KG1 (cell line): ENCODE data around the gene LHFPL6.

Experiments used
- DNase-seq: peaks from one replicate; lab custom pipeline; 2025; lab: John Stamatoyannopoulos, UW

Gene LHFPL6

GRCh38 chr13:39590466-39591036 lies 12.4 kb downstream of the LHFPL6 start:
- DNase-seq, result no peak

- DNase-seq, result no peak
Measured at GRCh38 chr13:39588384-39588783, 14.6 kb downstream of the LHFPL6 start.

DNA sequence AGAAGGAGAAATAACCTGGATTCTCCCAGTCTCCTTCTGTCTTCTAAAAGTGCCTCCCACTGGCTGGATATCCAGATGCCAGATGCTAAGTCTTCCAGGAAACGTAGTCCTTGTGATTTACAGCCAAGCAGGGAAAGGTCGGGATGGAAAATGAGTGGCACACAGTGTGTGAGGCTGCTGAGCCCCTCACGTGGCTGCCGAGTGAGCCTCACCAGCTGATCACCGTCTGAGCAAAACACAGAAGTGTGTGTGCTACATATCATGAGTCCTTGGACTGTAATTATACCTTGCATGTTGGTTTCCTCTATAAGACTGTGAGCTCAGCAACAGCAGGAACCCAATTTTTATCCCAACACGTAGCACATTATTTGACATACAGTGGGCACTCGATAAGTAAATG lies 15.1 kb downstream of the LHFPL6 start:
- DNase-seq, result no peak

DNA sequence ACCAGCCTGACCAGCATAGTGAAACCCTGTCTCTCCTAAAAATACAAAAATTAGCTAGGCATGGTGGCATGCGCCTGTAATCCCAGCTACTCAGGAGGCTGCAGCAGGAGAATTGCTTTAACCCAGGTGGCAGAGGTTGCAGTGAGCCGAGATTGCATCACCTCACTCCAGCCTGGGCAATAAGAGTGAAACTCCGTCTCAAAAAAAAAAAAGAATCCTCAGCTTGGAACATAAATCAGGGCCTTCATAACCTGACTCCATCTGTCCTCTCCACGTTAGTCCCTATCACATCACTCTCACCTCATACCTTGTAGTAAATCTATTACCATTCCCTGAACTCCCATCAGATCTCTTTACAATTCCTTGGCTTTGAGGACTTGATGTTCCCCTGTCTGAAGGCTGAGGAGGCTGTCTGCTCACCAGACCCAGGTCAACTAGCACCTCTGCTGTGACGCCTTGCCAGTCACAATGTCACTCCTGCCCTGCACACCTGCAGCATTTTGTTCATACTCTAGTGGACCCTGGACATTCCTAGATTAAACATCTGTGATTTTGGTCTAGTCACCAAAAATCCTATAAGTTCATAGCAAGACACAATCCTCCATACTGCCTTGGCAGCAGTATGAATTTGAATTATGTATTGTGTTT lies 15.9 kb downstream of the LHFPL6 start:
- no peak for DNase-seq

DNA sequence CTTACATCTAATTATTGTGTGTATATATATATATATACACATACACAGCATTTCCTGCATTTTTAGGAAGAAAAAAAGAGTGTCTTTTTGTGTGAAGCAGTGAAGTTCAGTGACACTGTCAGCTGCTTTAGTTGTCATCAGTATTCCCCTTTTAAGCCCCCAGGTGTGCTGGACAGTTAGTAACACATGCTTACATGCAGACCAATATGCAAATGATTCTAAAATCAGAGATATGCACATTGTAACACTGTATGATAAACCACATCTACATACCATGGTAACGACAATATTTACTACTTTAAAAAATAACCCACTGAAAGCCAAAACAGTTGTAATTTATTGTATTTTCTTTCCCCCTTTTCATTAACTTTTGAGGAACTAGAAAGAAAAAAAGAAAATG lies 16.8 kb downstream of the LHFPL6 start:
- DNase-seq, result no peak

- no peak for DNase-seq
Measured at GRCh38 chr13:39585219-39585618, 17.8 kb downstream of the LHFPL6 start.

DNA sequence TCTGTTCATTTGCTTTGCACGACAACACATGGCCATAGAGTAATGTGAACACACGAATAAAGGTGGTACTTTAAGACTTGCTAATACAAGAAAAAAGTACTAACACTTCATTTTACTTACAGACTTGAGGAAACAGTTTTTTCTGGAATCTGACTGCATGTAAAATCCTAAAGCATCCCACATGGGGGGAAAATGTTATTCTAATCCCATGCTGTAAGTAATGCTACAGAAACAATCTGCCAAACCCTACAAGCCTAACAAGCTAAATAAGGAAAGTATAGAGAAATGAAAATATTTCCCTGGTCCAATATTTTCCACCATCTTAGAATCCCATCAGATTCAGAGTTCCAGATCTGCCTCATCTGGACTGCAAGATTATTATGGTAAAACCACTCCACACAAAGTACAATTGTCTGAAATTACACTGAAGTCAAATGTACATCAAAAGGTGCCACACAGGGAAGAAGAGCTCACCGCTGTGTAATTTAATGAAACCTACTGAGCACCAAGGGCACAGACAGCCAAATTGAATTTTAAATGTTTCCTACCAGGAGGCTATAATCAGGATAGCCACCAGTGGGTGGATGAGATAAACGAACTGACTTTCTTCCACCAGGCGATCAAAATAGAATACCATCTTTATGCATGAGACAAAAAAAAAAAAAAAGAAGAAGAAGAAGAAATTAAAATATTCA lies 22.0 kb downstream of the LHFPL6 start:
- no peak for DNase-seq

- no peak for DNase-seq
Measured at GRCh38 chr13:39578821-39579291, 24.1 kb downstream of the LHFPL6 start.

DNA sequence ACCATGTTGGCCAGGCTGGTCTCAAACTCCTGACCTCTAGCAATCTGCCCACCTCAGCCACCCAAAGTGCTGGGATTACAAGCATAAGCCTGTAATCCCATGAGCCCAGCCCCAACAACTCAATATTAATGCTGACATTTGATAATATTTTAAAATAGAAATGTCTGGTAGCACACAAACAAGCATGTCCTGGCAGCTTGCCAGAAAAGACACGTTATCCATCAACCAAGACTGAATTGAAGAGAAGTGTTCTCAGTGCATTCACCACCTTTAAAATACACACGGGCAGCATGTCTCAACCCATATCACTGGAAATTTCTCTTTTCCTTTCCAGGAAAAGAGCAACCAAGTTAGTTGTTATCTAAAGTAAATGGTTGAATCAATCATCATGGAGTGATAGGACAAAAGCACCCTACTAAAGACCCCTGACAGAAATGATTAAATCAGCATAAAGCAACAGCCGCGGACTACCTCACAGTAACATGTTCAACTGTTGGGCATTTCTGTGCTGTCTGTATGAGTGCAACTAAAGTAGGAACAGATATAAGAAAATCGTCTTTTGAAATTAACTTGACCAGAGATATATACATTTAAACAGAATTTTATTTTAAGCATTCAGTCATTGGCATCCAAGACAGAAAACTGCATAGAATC lies 25.0 kb downstream of the LHFPL6 start:
- DNase-seq, result no peak

DNA sequence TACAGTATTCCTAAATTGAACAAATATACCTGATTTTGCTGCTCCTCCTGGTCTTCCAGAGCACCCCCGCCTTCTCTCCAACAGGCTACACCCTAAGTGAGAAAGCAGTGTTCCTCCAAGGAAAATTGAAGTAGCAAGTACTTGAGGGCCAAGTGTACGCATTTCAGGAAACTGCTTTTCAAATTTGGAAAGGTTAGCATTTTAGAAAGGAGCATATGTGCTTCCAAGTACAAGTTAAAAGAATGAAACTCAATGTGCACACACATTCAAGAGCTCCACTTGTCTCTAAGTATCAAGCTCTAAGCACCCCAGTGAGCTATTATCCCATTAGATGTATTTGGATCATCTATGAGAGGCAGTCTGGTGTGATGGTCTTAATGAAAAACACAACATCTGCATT lies 25.8 kb downstream of the LHFPL6 start:
- DNase-seq, result no peak

GRCh38 chr13:39575641-39576238 lies 27.3 kb downstream of the LHFPL6 start:
- DNase-seq, result no peak

GRCh38 chr13:39571502-39572092 lies 31.4 kb downstream of the LHFPL6 start:
- no peak for DNase-seq

- no peak for DNase-seq
Measured at GRCh38 chr13:39567569-39567968, 35.4 kb downstream of the LHFPL6 start.

GRCh38 chr13:39566216-39566869 lies 36.6 kb downstream of the LHFPL6 start:
- no peak for DNase-seq

- DNase-seq, result no peak
Measured at GRCh38 chr13:39565036-39565949, 37.7 kb downstream of the LHFPL6 start.

DNA sequence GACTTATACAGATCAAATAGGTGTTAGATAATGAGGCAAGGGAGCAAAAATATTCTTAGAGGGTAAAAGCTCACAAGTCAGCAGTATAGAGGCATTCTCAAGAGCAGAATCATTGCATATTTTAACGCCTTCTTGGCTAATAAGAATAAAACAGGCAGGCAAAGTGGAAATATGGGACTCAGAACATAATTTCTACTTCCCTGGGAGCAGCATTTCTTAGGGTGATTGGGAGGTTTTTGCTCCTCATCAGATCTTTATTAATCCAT lies 39.6 kb downstream of the LHFPL6 start:
- DNase-seq, result no peak

DNA sequence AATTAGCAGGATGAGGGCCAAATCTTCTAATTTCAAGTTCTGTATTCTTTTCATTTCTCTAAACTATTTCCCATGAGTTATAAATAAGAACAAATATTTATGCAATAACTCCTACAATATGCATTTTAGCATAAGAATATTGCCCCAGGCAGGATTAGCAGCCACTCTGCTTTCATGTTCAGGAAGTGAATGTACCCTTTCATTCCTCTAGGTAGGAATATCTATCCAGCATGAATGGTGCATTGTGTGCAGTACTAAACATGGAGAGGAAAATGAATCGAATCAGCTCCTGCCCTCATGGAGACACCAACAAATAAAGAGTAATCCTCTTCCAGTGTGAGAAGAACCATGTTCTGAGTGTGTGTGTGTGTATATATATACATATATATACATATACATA lies 41.0 kb downstream of the LHFPL6 start:
- DNase-seq, result no peak

DNA sequence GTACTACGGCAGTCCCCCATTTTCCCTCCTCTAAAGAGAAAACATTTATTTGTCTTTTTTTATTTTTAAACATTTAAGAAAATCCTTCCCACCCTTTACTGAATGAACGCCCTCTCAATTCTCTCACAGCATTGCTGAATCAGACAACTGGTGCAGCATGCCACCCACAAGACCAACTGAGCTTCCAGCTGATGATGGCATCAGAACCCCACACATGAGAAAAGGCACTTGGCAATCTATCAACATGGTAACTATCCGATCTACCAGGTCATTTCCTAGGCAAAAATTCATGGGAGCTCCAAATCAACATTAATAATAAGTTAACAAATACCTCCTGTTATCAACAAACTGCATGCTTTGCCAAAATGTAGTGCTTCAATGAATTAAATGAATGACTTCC lies 43.1 kb downstream of the LHFPL6 start:
- DNase-seq, result no peak

DNA sequence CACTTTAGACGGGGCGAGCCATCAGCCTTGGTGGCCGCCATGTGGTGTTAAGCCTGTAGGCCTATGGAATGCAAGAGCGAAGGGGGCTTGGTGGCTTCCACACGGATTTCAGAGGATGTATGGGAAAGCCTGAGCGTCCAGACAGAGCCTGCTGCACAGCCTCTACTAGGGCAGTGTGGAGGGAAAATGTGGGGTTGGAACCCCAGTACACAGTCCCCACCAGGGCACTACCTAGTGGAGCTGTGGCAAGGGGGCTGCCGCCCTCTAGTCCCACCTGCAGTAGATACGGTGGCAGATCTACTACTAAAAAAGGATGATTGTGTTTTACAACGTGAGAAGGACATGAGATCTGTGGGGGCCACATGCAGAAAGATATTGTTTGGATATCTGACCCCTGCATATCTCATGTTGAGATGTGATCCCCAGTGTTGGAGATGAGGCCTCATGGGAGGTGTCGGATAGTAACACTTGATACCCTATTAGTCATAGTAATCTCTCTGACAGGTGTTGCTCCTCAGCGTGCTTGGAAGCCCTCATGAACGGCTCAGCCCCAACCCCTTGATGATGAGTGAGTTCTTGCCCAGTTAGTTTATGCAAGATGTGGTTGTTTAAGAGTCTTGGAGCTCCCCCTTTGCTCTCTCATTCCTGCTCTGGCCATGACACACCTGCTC lies 45.6 kb downstream of the LHFPL6 start:
- DNase-seq, result no peak

- DNase-seq, result no peak
Measured at GRCh38 chr13:39556866-39557265, 46.1 kb downstream of the LHFPL6 start.
